ENCODE results near the gene FDXACB1.

FDXACB1 gene

GRCh38 chr11:111860257-111860656 lies 18.7 kb downstream of the FDXACB1 start:
- Mint-ChIP-seq H3K9me3 (no peaks in the 10 kb centered on the region), H3K4me1 (no peaks in the 10 kb centered on the region), H3K27ac (no peak overlapping the region), H3K4me3 (no peak overlapping the region), H3K36me3 (ENCODE audit: low read depth) (peaks cover 72% of the 10 kb centered on the region), H3K27me3 (ENCODE audit: low read depth) (no peaks in the 10 kb centered on the region)
- TF ChIP-seq CTCF (IDR thresholded peaks at IDR 0.05; ENCODE audit: unreplicated experiment in 3 of 3), result no peak

- no peaks in the 10 kb centered on the region for H3K27me3 Mint-ChIP-seq (ENCODE audit: low read depth)
- no peak overlapping the region for H3K4me3 Mint-ChIP-seq
- peaks cover 72% of the 10 kb centered on the region for H3K36me3 Mint-ChIP-seq (ENCODE audit: low read depth)
- H3K9me3 Mint-ChIP-seq, result no peaks in the 10 kb centered on the region
- no peak overlapping the region for H3K27ac Mint-ChIP-seq
- H3K4me1 Mint-ChIP-seq, result no peaks in the 10 kb centered on the region
- TF ChIP-seq CTCF (IDR thresholded peaks at IDR 0.05; ENCODE audit: unreplicated experiment in 3 of 3), result no peak
These were observed 23.5 kb downstream of the FDXACB1 start for GRCh38 chr11:111855506-111855905.

GRCh38 chr11:111852103-111852502 lies 26.9 kb downstream of the FDXACB1 start:
- no peak for TF ChIP-seq CTCF (IDR thresholded peaks at IDR 0.05; ENCODE audit: unreplicated experiment in 3 of 3)
- Mint-ChIP-seq H3K27me3 (ENCODE audit: low read depth) (no peaks in the 10 kb centered on the region), H3K36me3 (ENCODE audit: low read depth) (peaks cover 72% of the 10 kb centered on the region), H3K4me3 (no peak overlapping the region), H3K9me3 (no peaks in the 10 kb centered on the region), H3K27ac (no peak overlapping the region), H3K4me1 (no peaks in the 10 kb centered on the region)

- Mint-ChIP-seq H3K27ac (no peak overlapping the region), H3K9me3 (no peaks in the 10 kb centered on the region), H3K4me3 (no peak overlapping the region), H3K36me3 (ENCODE audit: low read depth) (peaks cover 74% of the 10 kb centered on the region), H3K27me3 (ENCODE audit: low read depth) (no peaks in the 10 kb centered on the region), H3K4me1 (no peaks in the 10 kb centered on the region)
- peak in 1 of 3 experiments; percentile 26 for TF ChIP-seq CTCF (IDR thresholded peaks at IDR 0.05; ENCODE audit: unreplicated experiment in 3 of 3)
These were observed 27.3 kb downstream of the FDXACB1 start for GRCh38 chr11:111851636-111852035.

GRCh38 chr11:111851067-111851466 lies 27.9 kb downstream of the FDXACB1 start:
- no peak for TF ChIP-seq CTCF (IDR thresholded peaks at IDR 0.05; ENCODE audit: unreplicated experiment in 3 of 3)
- H3K27me3 Mint-ChIP-seq (ENCODE audit: low read depth), result no peaks in the 10 kb centered on the region
- H3K4me3 Mint-ChIP-seq, result no peak overlapping the region
- no peaks in the 10 kb centered on the region for H3K4me1 Mint-ChIP-seq
- no peak overlapping the region for H3K27ac Mint-ChIP-seq
- H3K9me3 Mint-ChIP-seq, result no peaks in the 10 kb centered on the region
- peaks cover 71% of the 10 kb centered on the region for H3K36me3 Mint-ChIP-seq (ENCODE audit: low read depth)

GRCh38 chr11:111849631-111850030 lies 29.3 kb downstream of the FDXACB1 start:
- no peak for TF ChIP-seq CTCF (IDR thresholded peaks at IDR 0.05; ENCODE audit: unreplicated experiment in 3 of 3)
- no peaks in the 10 kb centered on the region for H3K9me3 Mint-ChIP-seq
- no peak overlapping the region for H3K4me3 Mint-ChIP-seq
- H3K4me1 Mint-ChIP-seq, result no peaks in the 10 kb centered on the region
- H3K36me3 Mint-ChIP-seq (ENCODE audit: low read depth), result peaks cover 69% of the 10 kb centered on the region
- no peaks in the 10 kb centered on the region for H3K27me3 Mint-ChIP-seq (ENCODE audit: low read depth)
- no peak overlapping the region for H3K27ac Mint-ChIP-seq

Measured in nephron (organoid).